ENCODE data around the gene RAD23B. TPM values are rescaled to one million over a fixed set of nuclear protein-coding genes. Genes with fewer than 3 reads are reported as not detected.

The RAD23B gene
- total RNA-seq, 2 donors from 2014 or later, result 93.9 to 99.0 TPM

GRCh38 chr9:107323836-107324585, 40.9 kb downstream of the RAD23B start:
- ATAC-seq (no peak), DNase-seq (no peak)
- intact Hi-C loops (cut with DNase I, micrococcal nuclease), result no loop called here

- ATAC-seq (no peak), DNase-seq (no peak)
- intact Hi-C loops (cut with DNase I, micrococcal nuclease), result no loop called here
Measured at GRCh38 chr9:107325842-107326241, 42.8 kb downstream of the RAD23B start.

GRCh38 chr9:107328510-107328909, 45.4 kb downstream of the RAD23B start:
- intact Hi-C loops (cut with DNase I, micrococcal nuclease), result no loop called here
- DNase-seq, result no peak
- no peak for ATAC-seq

GRCh38 chr9:107330420-107330819, 47.3 kb downstream of the RAD23B start:
- no peak for DNase-seq
- no peak for ATAC-seq
- intact Hi-C loops (cut with DNase I, micrococcal nuclease), result no loop called here

- ATAC-seq, result no peak
- no peak for DNase-seq
- intact Hi-C loops (cut with DNase I, micrococcal nuclease), result no loop called here
Measured at GRCh38 chr9:107332883-107333282, 49.8 kb downstream of the RAD23B start.

- DNase-seq (no peak), ATAC-seq (no peak)
- intact Hi-C loops (cut with DNase I, micrococcal nuclease), result no loop called here
Measured at GRCh38 chr9:107333363-107333762, 50.3 kb downstream of the RAD23B start.

DNA sequence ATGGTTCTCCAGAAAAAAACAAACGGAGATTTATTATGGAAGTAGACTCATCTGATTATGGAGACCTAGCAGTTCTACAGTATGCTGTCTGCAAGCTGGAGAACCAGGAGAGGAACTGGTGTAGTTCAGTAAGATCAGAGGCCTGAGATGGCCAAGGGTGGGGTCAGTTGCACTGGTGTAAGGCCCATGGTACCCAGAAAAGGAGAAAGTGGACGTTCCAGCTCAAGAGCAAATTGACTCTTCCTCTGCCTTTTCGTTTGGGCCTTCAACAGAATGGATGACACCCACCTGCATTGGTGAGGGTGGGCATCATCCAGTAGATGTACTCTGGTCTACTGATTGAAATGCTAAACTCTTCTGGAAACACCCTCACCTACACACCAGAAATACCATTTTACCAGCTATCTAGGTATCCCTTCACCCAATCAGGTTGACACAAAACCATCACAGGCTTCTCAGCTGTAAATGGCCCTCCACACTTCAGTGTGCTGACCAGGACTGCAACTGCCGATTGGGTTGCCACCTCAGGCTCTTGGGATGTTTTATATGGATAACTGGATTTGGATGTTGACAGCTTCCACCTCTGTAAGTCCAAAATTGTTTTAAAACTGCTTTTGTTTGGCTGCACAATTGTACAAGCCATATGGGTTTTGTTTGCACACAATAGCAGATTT, 51.2 kb downstream of the RAD23B start:
- no peak for DNase-seq
- intact Hi-C loops (cut with DNase I, micrococcal nuclease), result no loop called here
- no peak for ATAC-seq

GRCh38 chr9:107335331-107335730, 52.3 kb downstream of the RAD23B start:
- DNase-seq, result no peak
- intact Hi-C loops (cut with DNase I, micrococcal nuclease), result no loop called here

DNA sequence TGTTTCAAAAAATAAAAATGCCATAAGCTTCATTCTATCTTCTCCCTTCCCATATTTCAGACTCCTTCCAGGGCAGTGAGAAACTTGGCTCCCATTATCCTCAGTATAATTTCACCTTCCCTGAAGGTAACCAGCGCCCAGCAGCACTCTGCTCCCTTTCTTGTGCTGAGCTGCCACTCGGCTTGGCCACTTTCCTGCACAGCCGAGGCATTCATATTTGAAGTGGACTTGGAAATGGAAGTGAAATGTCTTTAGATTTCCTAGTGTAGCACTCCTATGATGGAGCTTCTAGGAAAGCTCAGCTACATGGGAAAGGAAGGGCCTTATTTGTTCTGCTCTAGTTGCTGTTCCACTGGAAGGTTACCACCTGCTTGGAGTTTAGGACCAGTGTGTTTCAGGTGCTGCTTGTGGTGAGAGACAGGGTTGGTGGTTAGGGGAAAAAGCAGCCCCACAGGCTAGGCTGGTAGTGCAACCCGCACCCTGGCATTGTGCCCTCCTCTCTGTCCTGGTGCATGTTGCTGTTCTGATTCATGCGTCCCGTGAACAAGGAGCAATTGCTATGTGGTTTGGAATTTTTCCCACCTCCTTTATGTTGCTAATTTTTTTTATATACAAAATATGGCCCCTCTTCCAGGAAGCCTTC, 53.8 kb downstream of the RAD23B start:
- ATAC-seq (no peak), DNase-seq (no peak)
- intact Hi-C loops (cut with DNase I, micrococcal nuclease), result no loop called here

More at GRCh38 chr9:107335331-107335730, 52.3 kb downstream of the RAD23B start:
- no peak for ATAC-seq

DNA sequence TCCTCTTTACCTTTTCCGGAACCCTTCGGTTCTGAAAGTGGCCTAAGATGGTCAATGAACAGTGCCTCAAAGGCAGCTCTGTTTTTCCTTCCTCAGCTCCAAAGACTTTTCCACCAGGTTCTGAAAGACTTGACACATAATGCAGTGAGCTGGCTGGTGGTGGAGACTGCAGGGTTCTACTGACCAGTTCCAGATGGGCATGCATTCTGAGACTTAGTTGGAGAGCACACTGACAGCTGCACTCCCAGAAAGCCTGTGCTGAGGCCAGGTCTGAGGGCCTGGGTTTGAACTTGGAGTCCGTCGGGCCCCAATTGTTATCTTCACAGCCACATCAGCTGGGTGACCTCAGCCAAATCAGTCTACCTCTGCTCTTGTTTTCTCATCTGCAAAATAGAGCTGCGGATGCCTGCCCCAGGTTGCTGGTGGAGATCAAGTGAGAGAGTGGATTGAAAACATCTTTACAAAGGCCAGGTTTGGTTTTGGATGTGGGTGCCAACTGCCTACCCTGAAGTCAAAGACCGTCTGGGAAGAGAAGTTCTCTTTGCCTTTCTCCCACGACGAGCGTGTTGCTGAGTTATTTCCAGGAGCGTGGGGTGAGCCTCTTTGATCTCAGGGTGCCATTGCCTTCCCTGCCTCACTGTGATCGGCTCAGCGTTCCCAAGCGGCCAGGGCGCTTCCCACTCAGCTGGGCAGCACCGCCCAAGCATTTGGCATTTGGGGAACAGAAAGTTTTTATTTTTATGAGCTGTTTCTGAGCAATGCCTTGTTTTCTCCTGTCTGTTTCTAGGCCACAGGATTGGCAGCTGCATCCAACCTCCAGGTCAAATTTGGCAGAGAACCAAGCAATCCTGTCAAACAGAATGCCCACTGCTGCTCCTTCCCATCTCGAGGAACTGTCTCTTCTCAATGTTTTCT, 54.9 kb downstream of the RAD23B start:
- ATAC-seq (no peak), DNase-seq (no peak)
- intact Hi-C loops (cut with DNase I, micrococcal nuclease), result no loop called here

DNA sequence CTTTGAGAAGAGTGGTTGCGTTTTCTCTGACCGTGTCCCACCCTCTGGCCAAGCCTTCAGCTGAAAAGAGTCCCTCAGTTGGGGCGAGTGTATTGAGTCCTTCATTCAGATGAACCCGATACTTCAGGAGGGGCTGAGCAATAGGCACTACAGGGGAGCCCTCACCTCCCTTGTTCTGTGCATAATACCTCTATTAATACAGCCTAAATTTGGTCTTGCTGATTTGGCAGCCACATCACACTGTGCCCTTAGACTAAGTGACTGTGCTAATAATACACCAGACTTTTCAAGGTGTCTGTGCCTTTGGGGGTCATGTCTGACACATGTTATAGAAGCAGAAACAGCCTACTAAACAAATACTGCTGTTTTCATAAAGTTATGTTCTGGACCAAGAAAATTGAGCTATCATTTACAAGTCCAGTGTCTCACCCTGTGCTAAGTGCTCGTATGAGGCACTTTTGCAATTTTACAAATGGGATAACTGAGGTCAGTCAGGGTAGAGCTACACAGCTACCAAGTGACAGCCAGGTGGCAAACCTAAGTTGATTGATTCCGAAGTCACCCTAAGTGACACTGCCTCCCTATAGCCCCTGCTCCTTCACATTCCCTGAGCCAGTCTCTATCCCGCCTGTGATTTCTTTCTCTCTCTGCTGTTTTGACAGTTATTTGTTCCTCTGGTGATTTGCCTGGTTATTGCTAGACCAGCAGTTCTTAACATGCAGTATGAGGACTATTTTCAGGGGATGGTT, 56.0 kb downstream of the RAD23B start:
- DNase-seq (no peak), ATAC-seq (no peak)
- intact Hi-C loops (cut with DNase I, micrococcal nuclease), result no loop called here

DNA sequence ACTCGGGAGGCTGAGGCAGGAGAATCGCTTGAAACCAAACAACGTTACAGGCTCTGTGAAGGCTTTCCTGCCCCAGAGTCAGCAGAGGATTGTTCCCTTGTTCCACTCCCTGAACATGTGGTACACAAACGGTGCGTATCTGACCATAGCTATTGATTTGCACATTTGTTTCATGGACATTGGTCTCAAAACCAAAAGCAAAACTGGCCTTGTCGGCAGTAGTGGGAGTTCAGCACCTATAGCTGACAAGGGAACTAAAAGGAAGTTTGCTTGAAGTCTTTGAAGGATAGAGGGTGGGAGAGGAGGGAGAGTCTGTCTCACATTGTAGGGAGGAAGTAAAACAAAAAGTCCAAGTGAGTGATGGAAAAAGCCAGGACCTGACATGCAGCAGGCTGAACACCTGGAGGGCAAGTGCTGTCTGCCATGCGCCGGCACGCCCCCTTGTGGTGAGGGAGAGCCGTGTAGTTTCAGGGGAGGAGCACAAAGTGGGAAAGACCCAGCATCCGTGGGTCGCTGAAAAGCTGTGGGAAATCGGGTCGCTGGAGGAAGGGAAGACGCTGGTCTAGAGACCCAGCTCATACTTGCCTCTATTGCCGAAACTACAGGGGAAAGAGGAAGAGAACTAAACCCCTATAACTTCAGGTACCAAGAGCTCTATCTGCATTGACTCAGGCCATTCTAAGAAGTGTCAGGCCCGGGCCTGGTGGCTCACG, 58.0 kb downstream of the RAD23B start:
- ATAC-seq, result peak; percentile 88
- DNase-seq, result peak; percentile 73 to 88
- intact Hi-C loops (cut with DNase I, micrococcal nuclease), result loop anchor here in 1 of 2 donors (5.0 kb wide), 1 partner anchor 99 kb away; no protein-coding TSS in a partner anchor

DNA sequence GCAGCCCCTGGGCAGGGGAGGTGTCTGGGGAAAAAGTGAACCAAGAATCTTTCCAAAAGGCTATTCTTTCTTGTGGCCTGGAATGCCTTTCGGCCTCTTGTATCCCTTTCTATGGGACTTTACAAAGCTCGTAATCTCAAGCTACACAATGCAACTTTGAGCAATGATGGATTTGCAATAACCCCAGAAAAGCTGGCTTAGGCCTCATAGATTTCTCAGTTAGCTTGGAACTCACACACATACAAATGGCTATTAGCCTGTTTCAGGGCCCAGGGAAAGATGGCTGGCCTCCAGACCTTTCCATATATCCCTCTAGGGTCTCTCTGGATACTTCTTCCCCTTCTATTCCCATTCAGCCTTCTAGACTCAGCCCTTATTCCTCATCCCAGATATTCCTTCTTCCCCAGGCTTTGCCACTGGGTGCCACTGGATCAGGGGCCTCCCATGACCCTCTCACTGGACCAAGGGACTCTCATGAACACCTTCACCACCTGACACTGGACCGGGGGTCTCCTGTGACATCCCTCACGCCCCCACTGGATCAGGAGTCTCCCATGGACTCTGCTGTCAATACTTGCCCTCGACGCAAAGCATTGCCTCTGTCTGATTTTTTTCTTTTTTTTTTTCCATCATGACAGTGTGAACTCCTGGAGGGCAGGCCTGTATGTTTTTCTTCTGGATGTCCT, 59.5 kb downstream of the RAD23B start:
- intact Hi-C loops (cut with DNase I, micrococcal nuclease), result loop anchor here in 1 of 2 donors (5.0 kb wide), 1 partner anchor 100 kb away; no protein-coding TSS in a partner anchor
- ATAC-seq (no peak), DNase-seq (no peak)

- intact Hi-C loops (cut with DNase I, micrococcal nuclease), result no loop called here
- DNase-seq, result no peak
- ATAC-seq, result no peak
Measured at GRCh38 chr9:107345327-107345726, 62.2 kb downstream of the RAD23B start.

DNA sequence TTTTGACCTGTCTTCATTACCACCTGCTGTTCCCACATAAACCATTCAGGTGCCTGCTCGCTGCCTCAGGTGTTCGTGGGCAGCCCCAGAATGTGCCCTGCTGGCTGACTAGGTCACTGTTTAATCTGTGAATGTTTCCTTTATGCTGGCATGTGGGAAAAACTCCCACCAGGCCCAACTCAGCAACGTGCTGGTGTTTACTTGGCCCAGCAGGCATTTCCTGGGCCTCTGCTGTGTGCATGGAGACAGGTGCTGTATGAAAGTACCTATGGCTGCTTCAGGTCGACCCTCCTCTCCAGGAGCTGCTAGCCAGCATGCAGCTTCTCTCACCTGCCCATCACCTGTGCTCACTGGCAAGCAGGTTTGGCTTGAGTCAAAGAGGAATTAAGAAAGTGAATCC, 65.8 kb downstream of the RAD23B start:
- DNase-seq (no peak), ATAC-seq (no peak)
- intact Hi-C loops (cut with DNase I, micrococcal nuclease), result no loop called here

DNA sequence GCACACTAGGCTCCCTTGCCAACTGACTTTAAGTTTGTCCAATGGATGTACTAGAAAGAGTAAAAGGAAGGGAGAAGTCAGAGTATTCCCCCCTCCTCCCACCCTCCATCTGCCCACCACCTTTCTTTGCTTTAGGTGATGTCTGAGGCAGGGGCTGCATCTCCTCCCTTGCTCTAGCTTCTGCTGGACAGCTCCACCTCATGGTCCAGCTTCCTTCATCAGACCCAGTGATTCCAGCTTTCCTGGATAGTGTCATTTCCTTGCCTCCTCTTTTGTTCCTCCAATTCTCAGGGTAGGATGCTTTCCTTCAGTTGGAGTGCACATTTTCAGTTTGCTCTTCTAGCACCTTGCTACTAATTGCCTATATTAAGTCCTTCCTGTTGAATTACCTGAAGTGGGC, 67.4 kb downstream of the RAD23B start:
- intact Hi-C loops (cut with DNase I, micrococcal nuclease), result no loop called here
- no peak for DNase-seq
- no peak for ATAC-seq

DNA sequence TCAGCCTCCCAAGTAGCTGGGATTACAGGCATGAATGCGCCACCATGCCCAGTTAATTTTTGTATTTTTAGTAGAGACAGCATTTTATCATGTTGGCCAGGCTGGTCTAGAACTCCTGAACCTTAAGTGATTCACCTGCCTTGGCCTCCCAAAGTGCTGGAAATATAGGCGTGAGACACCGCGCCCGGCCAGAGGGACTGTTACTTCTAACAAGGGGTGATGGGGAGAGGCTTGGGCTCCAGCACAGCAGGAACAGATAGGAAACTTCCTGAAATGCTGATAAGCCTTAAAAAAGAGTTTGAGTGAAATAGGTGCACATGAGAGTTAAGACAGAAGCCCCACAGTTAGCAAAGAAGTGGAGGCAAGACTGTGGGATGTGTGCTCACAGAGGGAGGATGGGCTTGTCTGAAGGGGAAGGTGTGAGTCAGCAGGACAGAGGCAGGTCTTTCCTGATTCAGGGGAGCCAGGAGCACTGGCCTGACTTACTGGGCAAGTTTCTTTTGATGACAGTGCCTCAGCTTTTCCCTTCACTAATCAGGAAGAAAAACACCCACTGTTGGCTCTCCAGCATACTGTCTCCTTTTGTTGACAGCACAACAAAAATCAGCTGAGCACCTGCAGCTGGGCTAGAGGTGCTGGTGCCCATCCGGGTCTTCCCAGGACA, 68.4 kb downstream of the RAD23B start:
- intact Hi-C loops (cut with DNase I, micrococcal nuclease), result no loop called here
- DNase-seq, result no peak
- no peak for ATAC-seq
